Measurements from ENCODE around the gene ADSS2.

Gene ADSS2

DNA sequence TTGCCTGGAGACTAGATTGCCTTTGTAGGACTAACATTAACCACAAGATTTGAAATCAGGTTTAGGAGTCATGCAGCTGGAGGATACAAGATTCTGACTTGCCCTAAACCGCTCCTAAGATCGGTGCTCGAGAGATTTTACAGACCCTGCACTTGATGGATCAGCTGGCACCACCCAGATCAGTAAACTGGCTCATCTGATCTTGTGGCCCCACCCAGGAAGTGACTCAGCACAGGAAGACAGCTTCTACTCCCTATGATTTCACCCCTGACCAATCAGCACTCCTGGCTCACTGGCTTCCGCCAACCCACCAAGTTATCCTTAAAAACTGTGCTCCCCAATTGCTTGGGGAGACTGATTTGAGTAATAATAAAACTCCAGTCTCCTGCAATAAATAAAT, 8.5 kb upstream of the ADSS2 start:
- TF ChIP-seq, protein P1, sequence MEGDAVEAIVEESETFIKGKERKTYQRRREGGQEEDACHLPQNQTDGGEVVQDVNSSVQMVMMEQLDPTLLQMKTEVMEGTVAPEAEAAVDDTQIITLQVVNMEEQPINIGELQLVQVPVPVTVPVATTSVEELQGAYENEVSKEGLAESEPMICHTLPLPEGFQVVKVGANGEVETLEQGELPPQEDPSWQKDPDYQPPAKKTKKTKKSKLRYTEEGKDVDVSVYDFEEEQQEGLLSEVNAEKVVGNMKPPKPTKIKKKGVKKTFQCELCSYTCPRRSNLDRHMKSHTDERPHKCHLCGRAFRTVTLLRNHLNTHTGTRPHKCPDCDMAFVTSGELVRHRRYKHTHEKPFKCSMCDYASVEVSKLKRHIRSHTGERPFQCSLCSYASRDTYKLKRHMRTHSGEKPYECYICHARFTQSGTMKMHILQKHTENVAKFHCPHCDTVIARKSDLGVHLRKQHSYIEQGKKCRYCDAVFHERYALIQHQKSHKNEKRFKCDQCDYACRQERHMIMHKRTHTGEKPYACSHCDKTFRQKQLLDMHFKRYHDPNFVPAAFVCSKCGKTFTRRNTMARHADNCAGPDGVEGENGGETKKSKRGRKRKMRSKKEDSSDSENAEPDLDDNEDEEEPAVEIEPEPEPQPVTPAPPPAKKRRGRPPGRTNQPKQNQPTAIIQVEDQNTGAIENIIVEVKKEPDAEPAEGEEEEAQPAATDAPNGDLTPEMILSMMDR (IDR thresholded peaks at IDR 0.05), result no peak

DNA sequence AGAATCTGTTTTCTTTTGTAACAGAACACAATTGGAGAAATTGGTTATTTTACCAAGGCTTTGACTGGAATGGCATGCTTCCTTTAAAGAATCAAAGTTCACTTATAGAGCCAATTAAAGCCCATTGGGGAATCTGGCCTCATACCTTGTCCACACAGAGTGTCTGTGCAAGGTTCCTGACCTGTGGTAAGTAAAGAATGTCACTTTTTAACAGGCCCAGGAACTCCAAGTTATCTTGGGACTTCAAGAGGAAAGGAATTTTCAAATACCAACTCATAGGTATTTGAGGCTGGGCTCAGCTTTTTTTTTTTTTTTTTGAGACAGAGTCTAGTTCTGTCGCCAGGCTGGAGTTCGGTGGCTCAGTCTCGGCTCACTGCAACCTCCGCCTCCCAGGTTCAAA, 7.1 kb upstream of the ADSS2 start:
- TF ChIP-seq, protein P1 (IDR thresholded peaks at IDR 0.05), result no peak

- TF ChIP-seq, protein P1 (IDR thresholded peaks at IDR 0.05), result no peak
Measured at GRCh38 chr1:244456586-244456985, 4.9 kb upstream of the ADSS2 start.

DNA sequence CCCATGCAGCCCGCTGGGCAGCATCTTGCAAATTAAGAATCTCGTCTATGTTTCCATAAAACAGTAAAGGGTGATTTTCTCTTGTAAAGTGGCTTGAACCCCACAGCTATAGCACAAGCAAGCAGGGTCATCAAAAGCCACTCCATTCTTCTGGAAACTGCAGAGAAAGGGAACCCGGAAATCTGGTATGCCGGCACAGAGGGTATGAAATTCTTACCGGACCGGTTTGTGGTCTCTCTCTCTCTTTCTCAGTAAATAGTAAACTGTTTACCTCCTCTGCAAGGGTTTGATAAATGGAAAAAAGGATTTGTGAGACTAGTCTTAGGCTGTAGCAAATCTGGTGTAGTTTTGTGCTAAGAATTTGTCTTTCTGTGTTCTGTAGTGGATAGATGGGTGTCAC, 2.7 kb upstream of the ADSS2 start:
- TF ChIP-seq, protein P1 (IDR thresholded peaks at IDR 0.05), result no peak

- TF ChIP-seq, protein P1 (IDR thresholded peaks at IDR 0.05), result peak; percentile 58
Measured at GRCh38 chr1:244451951-244452795, 464 bp upstream of the ADSS2 start.

GRCh38 chr1:244450597-244451538, 841 bp downstream of the ADSS2 start:
- TF ChIP-seq, protein P1 (IDR thresholded peaks at IDR 0.05), result no peak

GRCh38 chr1:244449936-244450508, 1.7 kb downstream of the ADSS2 start:
- TF ChIP-seq, protein P1 (IDR thresholded peaks at IDR 0.05), result no peak

Data from LNCAP (cell line).